ENCODE measurements around the gene ECHDC3. TPM values are rescaled to one million over a fixed set of nuclear protein-coding genes. Genes with fewer than 3 reads are reported as not detected.

ECHDC3 gene
- total and polyA plus RNA-seq, 2 of the 8 experiments (the other 6 are each of a cell fraction or from before 2014, with no cell fraction given): 15.6 to 19.9 TPM

- TF ChIP-seq, protein P1, sequence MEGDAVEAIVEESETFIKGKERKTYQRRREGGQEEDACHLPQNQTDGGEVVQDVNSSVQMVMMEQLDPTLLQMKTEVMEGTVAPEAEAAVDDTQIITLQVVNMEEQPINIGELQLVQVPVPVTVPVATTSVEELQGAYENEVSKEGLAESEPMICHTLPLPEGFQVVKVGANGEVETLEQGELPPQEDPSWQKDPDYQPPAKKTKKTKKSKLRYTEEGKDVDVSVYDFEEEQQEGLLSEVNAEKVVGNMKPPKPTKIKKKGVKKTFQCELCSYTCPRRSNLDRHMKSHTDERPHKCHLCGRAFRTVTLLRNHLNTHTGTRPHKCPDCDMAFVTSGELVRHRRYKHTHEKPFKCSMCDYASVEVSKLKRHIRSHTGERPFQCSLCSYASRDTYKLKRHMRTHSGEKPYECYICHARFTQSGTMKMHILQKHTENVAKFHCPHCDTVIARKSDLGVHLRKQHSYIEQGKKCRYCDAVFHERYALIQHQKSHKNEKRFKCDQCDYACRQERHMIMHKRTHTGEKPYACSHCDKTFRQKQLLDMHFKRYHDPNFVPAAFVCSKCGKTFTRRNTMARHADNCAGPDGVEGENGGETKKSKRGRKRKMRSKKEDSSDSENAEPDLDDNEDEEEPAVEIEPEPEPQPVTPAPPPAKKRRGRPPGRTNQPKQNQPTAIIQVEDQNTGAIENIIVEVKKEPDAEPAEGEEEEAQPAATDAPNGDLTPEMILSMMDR (IDR thresholded peaks at IDR 0.05; ENCODE audit: control extremely low read depth in 1 of 3, insufficient read depth in 1 of 3, low read depth in 1 of 3, low read length in 3 of 3): no peak
- TF ChIP-seq BCL11A (IDR thresholded peaks at IDR 0.05; ENCODE audit: low read depth in 2 of 2, low read length in 2 of 2) (no peak), RXRA (IDR thresholded peaks at IDR 0.05; ENCODE audit: insufficient read depth, low read depth, low read length) (no peak)
Measured at GRCh38 chr10:11758527-11759236, 16.5 kb downstream of the ECHDC3 start (continued).

Data from H1 (cell line).